Measurements from ENCODE around the gene SHISA7. TPM values are rescaled to one million over a fixed set of nuclear protein-coding genes. Genes with fewer than 3 reads are reported as not detected.
A peak's percentile ranks its signal among the peaks of the same experiment; 100 is the strongest.

Gene SHISA7
- total RNA-seq, 2 donors from 2014 or later, result not detected

DNA sequence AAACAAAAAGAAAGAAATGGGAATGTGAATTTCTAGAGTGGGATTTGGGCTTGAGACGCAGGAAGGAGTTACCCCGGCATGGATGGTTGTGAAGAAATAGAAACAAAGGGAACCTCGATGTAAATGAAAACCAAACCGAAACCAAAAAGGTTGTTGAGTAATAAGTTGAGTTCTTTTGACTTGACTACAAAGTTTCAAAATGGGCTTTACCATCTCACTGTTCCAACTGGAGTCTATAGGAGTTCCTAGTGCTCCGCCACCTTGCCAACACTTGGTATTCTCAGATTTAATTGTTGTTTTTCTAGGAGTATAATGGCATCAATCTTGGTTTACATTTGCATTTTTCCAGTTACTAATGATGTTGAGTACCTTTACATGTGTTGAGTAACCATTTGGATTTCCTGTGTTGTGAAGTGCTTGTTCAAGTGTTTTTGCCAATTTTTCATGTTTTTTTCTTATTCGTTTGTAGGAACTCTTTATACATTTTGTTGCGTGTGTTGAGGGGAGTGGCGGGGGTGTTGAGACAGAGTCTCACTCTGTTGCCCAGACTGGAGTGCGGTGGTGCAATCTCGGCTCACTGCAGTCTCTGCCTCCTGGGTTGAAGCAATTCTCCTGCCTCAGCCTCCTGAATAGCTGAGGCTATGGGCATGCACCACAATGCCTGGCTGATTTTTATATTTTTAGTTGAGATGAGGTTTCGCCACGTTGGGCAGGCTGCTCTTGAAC lies 44.7 kb downstream of the SHISA7 start:
- Mint-ChIP-seq H3K9me3 (no peaks in the 10 kb centered on the region), H3K27me3 (no peaks in the 10 kb centered on the region), H3K27ac (peak overlapping the region; percentile 6 to 61), H3K36me3 (peaks cover 8% of the 10 kb centered on the region), H3K4me1 (ENCODE audit: low read depth in 2 of 2) (peaks cover 13 to 14% of the 10 kb centered on the region in 2 donors), H3K4me3 (peak overlapping the region; percentile 1)
- no peak for DNase-seq (ENCODE audit: low spot score)
- ATAC-seq, result peak; percentile 56 to 64

DNA sequence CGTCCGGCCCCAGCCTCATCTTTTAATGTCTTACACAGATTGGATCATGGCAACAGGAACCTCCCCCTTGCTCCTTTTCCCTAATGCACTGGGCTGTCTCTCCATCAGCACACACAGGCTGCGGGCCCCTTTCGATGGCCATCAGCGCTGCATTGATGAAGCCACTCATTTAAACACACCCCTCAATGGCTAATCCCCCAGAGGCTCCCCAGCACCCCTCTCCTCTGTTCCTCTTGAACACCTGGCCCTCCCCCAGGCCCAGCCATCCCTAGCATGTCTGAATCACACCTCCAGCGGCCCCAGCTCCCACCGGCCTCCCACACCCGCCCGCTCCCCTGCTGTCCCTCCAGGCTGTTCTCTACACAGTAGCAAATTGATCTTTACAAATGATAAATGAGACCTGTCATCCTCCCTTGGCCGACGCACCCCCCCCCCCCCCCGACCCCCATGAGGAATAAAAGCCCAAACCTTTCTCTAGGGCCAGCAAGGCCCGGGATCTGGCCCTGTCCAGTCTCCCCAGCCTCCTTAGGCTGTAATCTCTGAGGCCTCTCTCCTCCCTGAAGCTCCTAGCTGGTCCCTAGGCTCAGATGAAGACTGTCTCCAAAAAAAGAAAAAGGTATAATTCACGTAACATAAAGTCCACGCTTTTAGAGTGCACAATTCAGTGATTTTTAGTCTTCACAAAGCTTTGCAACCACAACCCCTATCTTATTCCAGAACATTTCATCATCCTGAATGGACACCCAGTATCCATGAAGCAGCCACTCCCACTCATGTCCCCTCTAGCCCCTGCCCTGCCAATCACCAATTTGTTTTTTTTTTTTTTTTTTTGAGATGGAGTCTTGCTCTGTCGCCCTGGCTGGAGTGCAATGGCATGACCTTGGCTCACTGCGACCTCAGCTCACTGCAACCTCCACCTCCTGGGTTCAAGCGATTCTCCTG lies 50.0 kb downstream of the SHISA7 start:
- ATAC-seq, result no peak
- Mint-ChIP-seq H3K27me3 (no peaks in the 10 kb centered on the region), H3K4me1 (ENCODE audit: low read depth in 2 of 2) (peaks cover 17 to 22% of the 10 kb centered on the region in 2 donors), H3K27ac (no peak overlapping the region), H3K36me3 (no peaks in the 10 kb centered on the region), H3K4me3 (no peak overlapping the region), H3K9me3 (no peaks in the 10 kb centered on the region)
- DNase-seq (ENCODE audit: low spot score), result no peak

DNA sequence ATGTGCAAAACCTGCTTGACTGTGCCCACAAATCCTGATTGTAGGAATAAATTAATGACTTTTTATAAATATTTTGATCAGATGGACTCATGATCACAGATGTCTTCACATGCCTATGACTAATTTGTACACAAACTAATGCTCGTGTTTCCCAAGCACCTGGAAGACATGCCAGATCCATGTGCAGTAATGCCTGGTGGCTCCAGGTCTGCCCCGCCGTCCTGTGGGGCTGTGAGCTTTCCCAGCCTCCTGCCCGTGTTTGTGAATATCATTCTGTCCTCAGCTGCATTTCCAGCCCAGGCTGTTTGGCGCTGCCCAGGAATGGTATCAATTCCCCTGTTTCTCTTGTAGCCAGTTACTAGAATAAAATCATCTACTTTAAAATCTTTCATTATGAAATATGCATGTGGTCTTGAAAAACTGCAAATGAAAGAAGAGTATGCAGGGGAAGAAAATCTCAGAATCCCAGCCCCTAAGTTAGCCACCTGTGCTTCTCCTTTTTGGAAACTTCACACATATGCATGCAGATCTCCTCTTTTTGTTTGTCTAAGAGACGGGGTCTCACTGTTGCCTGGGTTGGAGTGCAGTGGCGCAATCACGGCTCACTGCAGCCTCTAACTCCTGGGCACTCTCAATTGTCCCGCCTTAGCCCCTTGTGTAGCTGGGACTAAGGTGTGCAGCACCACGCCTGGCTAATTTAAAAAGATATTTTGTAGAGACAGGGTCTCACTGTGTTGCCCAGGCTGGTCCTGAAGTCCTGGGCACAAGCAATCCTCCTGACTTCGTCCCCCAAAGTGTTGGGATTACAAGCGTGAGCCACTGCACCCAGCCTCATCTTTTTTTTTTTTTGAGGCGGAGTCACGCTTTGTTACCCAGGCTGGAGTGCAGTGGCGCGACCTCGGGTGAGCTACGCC lies 51.1 kb downstream of the SHISA7 start:
- H3K9me3 Mint-ChIP-seq, result no peaks in the 10 kb centered on the region
- H3K27ac Mint-ChIP-seq, result no peak overlapping the region
- H3K4me3 Mint-ChIP-seq, result no peak overlapping the region
- ATAC-seq (no peak), DNase-seq (ENCODE audit: low spot score) (peak; percentile 35)
- H3K4me1 Mint-ChIP-seq (ENCODE audit: low read depth in 2 of 2), result peaks cover 20 to 27% of the 10 kb centered on the region in 2 donors
- no peaks in the 10 kb centered on the region for H3K27me3 Mint-ChIP-seq
- no peaks in the 10 kb centered on the region for H3K36me3 Mint-ChIP-seq

DNA sequence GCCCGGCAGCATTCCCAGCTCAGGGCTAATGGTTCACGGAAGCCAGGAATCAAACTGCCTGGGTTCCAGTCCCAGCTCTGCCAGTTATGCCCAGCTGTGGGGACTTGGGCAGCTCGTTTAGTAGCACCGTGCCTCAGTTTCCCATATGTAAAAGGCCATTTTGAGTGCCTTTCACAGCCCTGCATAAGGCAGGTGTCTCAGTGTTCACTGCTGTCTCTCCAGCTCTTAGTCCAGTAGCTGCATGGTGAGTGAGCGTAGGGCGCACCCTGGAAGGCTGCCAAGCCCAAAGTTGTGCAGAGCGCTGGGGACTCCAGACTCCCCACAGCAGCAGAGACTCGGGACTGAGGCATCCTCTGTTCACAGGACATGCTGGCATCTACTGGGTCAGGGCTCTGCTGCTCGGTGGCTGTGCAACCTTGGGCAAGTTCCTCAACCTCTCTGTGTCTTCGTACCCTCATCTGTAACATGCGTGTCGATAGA lies 51.9 kb downstream of the SHISA7 start:
- Mint-ChIP-seq H3K4me3 (no peak overlapping the region), H3K4me1 (ENCODE audit: low read depth in 2 of 2) (peaks cover 27 to 34% of the 10 kb centered on the region in 2 donors), H3K27me3 (no peaks in the 10 kb centered on the region), H3K9me3 (no peaks in the 10 kb centered on the region), H3K27ac (no peak overlapping the region), H3K36me3 (peaks cover 7% of the 10 kb centered on the region)
- peak; percentile 54 for DNase-seq (ENCODE audit: low spot score)
- ATAC-seq, result peak in 1 of 2 donors; percentile 7

DNA sequence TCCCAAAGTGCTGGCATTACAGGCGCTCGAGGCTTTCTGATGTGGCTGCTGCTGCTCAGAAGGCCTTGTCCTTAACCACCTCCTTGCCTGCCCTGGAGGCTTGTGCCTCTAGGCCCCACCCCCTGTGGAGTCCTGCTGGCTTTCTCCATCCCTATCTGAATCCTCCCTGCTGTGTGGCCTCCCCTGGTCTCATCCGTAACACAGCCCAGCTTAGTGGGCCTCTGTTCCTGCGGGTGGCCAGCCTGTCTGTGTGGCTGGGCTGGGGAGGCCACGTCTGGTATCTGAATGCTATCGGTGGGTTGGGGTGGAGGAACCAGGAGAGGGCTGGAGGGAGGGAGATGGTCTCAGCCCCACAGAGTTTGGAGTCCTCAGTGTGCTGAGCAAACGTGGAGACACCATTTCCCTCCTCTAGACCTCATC lies 52.6 kb downstream of the SHISA7 start:
- H3K4me1 Mint-ChIP-seq (ENCODE audit: low read depth in 2 of 2), result peaks cover 35 to 40% of the 10 kb centered on the region in 2 donors
- H3K27ac Mint-ChIP-seq, result no peak overlapping the region

DNA sequence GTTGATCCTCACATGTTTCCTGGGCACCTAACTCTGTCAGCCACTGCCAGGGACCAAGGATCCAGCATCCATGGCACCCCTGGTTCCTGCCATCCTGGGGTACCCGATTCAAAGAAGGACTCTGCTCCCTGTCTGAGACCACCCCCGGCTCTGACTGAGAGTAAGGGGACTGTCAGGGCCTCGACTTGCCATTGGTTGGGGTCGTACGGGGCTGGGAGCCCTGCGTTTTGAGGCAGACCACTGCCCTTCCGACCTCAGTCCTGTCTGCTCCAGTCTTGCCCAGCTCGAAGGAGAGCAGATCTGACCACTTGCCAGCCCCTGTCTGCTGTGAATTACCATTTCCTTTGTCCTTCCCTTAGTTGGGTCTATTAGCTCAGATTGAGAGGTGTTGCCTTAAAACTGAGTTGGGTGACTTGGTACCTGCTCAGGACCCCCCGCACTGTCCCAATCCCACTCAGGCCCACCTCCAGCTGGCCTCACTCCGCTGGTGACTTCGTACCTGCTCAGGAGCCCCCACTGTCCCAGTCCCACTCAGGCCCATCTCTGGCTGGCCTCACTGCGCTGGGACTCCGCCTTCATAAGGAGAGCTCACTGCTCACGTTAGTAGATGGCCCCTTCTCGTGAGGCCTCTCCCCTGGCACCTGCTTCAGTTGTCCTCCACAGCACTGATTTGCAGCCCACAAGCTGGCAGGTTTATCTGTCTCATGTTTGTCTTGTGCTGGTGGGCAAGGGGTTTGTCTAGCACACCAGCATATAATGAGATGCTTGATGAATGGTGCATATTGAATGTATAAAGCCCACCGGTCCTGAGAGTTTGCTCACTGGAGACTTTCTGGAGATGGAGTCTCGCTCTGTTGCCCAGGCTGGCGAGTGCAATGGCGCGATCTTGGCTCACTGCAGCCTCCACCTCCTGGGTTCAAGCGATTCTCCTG lies 53.4 kb downstream of the SHISA7 start:
- DNase-seq (ENCODE audit: low spot score) (peak; percentile 49), ATAC-seq (no peak)
- Mint-ChIP-seq H3K4me3 (peak overlapping the region; percentile 68), H3K27ac (peak overlapping the region; percentile 47 to 73), H3K4me1 (ENCODE audit: low read depth in 2 of 2) (peaks cover 40 to 43% of the 10 kb centered on the region in 2 donors), H3K36me3 (peaks cover 11% of the 10 kb centered on the region), H3K9me3 (no peaks in the 10 kb centered on the region), H3K27me3 (no peaks in the 10 kb centered on the region)

More for the DNA sequence above, 52.6 kb downstream of the SHISA7 start:
- peaks cover 11% of the 10 kb centered on the region for H3K36me3 Mint-ChIP-seq
- H3K4me3 Mint-ChIP-seq, result peak overlapping the region; percentile 15
- H3K9me3 Mint-ChIP-seq, result no peaks in the 10 kb centered on the region
- no peaks in the 10 kb centered on the region for H3K27me3 Mint-ChIP-seq
- DNase-seq (ENCODE audit: low spot score) (no peak), ATAC-seq (no peak)

DNA sequence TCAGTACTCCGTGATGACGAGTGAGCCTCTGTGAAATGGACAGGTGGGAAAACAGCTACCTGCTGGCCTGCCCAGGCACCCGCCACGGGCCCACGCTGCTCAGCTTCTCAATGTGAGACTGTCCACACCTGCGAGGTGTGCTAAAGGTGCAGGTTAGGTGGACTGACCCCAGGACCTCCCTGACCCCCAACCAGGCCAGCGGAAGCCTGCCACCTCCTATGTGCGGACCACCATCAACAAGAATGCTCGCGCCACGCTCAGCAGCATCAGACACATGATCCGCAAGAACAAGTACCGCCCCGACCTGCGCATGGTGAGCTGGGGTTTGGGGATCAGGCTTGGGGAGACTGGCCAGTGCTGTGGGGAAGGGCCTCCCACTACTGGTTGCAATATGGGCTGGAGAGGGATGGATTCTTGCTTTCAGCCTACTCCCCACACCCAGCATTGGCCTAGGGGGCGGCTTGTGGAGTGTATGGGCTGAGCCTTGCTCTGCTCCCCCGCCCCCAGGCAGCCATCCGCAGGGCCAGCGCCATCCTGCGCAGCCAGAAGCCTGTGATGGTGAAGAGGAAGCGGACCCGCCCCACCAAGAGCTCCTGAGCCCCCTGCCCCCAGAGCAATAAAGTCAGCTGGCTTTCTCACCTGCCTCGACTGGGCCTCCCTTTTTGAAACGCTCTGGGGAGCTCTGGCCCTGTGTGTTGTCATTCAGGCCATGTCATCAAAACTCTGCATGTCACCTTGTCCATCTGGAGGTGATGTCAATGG lies 55.2 kb downstream of the SHISA7 start:
- Mint-ChIP-seq H3K27ac (peak overlapping the region; percentile 98 to 99), H3K4me3 (peak overlapping the region; percentile 98), H3K4me1 (ENCODE audit: low read depth in 2 of 2) (peaks cover 48 to 51% of the 10 kb centered on the region in 2 donors), H3K36me3 (peaks cover 11% of the 10 kb centered on the region), H3K27me3 (no peaks in the 10 kb centered on the region), H3K9me3 (no peaks in the 10 kb centered on the region)
- DNase-seq (ENCODE audit: low spot score) (no peak), ATAC-seq (no peak)

DNA sequence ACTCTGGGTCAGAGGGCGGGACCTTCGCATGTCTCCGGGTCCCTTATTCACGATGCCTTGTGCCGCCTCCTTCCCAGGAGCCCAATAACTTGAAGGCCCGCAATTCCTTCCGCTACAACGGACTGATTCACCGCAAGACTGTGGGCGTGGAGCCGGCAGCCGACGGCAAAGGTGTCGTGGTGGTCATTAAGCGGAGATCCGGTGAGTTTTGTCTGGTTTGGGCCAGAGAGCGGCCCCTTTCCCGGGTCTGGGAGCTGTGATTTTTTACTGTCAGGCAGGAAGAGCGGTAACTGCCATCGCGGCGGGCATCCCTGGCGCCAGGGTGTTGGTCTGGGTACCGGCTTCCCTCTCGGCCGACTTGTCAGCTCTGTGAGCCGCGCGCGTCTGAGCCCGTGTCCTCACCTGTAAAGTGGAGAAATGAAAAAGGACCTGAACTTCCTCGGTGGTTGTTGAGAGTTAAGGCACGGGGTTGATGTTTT lies 56.6 kb downstream of the SHISA7 start:
- Mint-ChIP-seq H3K9me3 (no peaks in the 10 kb centered on the region), H3K36me3 (peaks cover 11% of the 10 kb centered on the region), H3K27ac (peak overlapping the region; percentile 98 to 99), H3K4me1 (ENCODE audit: low read depth in 2 of 2) (peaks cover 62% of the 10 kb centered on the region in 2 donors), H3K4me3 (peak overlapping the region; percentile 98), H3K27me3 (no peaks in the 10 kb centered on the region)
- DNase-seq (ENCODE audit: low spot score), result no peak
- no peak for ATAC-seq

DNA sequence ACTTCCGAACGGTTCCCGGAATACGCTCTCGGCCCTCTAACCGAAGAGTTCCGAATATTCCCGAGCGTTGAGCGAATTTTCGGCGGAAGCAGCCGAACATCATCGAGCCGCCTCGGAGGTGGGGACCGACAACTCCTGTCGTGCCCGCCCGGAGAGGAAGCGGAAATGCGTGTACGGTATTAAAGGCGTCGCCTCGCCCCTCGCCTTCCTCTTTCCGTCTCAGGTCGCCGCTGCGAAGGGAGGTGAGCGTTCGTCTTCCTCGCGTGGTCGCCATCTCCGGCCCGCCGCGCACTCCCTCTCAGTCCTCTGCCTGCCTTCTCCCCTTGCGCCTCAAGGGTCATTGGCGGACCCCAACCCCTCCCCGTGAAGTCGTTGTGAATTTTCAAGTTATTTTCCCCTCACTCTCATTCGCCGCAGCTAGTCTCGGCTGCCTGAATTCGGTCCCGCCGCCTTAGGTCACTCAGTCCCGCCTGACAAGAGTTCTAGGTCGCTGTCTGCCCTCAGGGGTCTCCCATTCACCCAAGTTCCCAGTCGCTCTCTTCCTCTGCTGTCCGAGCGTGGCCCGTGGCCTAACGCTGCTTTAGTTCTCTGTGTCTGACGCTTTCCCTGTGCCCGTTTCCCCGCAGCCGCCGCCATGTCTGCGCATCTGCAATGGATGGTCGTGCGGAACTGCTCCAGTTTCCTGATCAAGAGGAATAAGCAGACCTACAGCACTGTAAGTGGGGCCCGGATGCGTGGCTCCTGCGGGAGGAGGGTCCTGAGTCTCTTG lies 57.2 kb downstream of the SHISA7 start, which contains the start of gene RPL28:
Gene RPL28 (plus strand): TSS at position 209 of the 769 bp plus-strand sequence. CDS start 426 bp downstream, at position 635.
- H3K9me3 Mint-ChIP-seq, result no peaks in the 10 kb centered on the region
- no peaks in the 10 kb centered on the region for H3K27me3 Mint-ChIP-seq
- H3K36me3 Mint-ChIP-seq, result peaks cover 11% of the 10 kb centered on the region
- H3K4me3 Mint-ChIP-seq, result peak within 1 kb of the TSS; percentile 98
- DNase-seq (ENCODE audit: low spot score) (peak; percentile 98), ATAC-seq (peak; percentile 86 to 93)
- H3K4me1 Mint-ChIP-seq (ENCODE audit: low read depth in 2 of 2), result peaks cover 62 to 64% of the 10 kb centered on the region in 2 donors
- H3K27ac Mint-ChIP-seq, result peak within 1 kb of the TSS; percentile 98 to 99

DNA sequence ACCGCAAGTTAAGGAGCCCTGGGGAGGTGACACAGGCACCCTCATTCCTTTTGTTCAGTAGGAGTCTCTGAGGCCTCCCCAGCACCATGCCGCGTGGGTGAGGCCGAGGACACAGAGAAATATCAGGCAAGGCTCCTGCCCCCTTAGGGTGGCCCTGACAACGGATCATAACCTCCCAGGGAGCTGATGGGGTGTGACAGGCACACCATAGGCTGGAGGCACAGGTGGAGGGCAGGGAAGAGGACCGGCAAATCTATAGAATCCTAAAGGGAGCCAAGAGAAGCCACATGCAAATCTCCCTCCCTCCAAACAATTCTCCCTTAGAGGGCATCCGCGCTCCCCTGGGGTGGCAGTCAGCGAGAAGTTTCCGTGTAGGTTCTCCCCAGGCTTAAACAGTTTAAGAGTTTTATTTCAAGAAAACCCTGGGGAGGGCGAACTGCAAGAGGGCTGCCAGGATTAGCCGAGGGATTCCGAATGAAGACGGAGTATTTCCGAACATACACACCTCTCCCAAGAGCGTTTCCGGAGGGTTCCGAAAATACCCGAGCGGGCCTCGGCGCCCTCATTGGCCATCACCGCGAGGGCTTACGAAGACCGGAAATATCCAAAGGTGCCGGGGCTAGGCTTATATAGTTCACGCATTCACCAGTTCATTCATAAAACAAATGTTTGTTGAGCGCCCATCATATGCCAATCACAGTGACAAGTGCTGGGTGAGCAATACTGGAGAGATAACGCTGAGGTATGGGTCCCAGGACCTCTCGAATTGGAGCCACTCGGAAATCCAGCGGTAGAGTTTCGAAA lies 58.0 kb downstream of the SHISA7 start:
- DNase-seq (ENCODE audit: low spot score) (peak; percentile 95), ATAC-seq (peak; percentile 88 to 90)
- no peaks in the 10 kb centered on the region for H3K27me3 Mint-ChIP-seq
- peaks cover 11% of the 10 kb centered on the region for H3K36me3 Mint-ChIP-seq
- H3K9me3 Mint-ChIP-seq, result no peaks in the 10 kb centered on the region
- H3K4me3 Mint-ChIP-seq, result peak overlapping the region; percentile 98
- H3K27ac Mint-ChIP-seq, result peak overlapping the region; percentile 98 to 99
- H3K4me1 Mint-ChIP-seq (ENCODE audit: low read depth in 2 of 2), result peaks cover 59 to 62% of the 10 kb centered on the region in 2 donors

Measured in natural killer cell treated with Interleukin-12 subunit alpha and Interleukin-12 subunit beta and Interleukin-15 and Interleukin-18, amount 100 ng/mL, for 72 hours (primary cell).